Tibial nerve (tissue), 4 donors: Measurements from ENCODE around the gene FGF1. TPM values are rescaled to one million over a fixed set of nuclear protein-coding genes. Genes with fewer than 3 reads are reported as not detected.
A peak's percentile ranks its signal among the peaks of the same experiment; 100 is the strongest.

ENCODE experiments used
- DNase-seq, 2 donors: peaks; one replicate each; pipeline ENCODE4 v3.0.0-alpha.2; 2019; ENCODE audit warnings: low spot score in 2 of 2
- H3K27ac ChIP-seq, 4 donors: fragments of 200-600 bp; sonication (generic) in 3 of 4; one replicate each; pipeline ENCODE4 v1.5.1; 2017 to 2019; ENCODE audit warnings: mild to moderate bottlenecking in 1 of 4
- H3K27me3 ChIP-seq, 2 donors: fragments of 200-600 bp; sonication (generic) in 1 of 2; one replicate each; pipeline versions ENCODE4 v1.5.1 to v1.6.0; 2017 to 2019
- H3K36me3 ChIP-seq, 3 donors: fragments of 200-600 bp; sonication (generic); one replicate each; pipeline ENCODE4 v1.5.1; 2018 to 2019
- H3K4me1 ChIP-seq, 4 donors: fragments of 200-600 bp; sonication (generic) in 3 of 4; one replicate each; pipeline ENCODE4 v1.5.1; 2017 to 2019
- H3K4me3 ChIP-seq, 4 donors: fragments of 200-600 bp; sonication (generic) in 3 of 4; one replicate each; pipeline ENCODE4 v1.5.1; 2017 to 2019; ENCODE audit warnings: mild to moderate bottlenecking in 1 of 4, moderate library complexity in 1 of 4
- H3K9me3 ChIP-seq, 4 donors: fragments of 200-600 bp; sonication (generic) in 3 of 4; one replicate each; pipeline ENCODE4 v1.5.1; 2017 to 2019
- EP300 ChIP-seq, 2 donors: sonication (generic); formaldehyde crosslinking; IDR thresholded peaks; one replicate each; pipeline ENCODE4 v1.6.1; 2017; ENCODE audit warnings: antibody characterized with exemption in 2 of 2, mild to moderate bottlenecking in 1 of 2
- POLR2A ChIP-seq, 2 donors: fragments of 450-650 bp; IDR thresholded peaks; one replicate each; pipeline ENCODE4 v1.6.1; 2017; ENCODE audit warnings: antibody characterized with exemption in 2 of 2, mild to moderate bottlenecking in 2 of 2, moderate library complexity in 2 of 2
- WGBS, 2 donors: methylation state at CpG; one replicate each; pipeline ENCODE4 v1.1.5; 2018; 5-methylcytosine and 5-hydroxymethylcytosine counted together
- total RNA-seq, 4 donors: library from RNA; depleted of rRNA; stranded (reverse); fragments of >200 nt; gene quantifications; one replicate each; pipeline ENCODE4 v1.1.0, GENCODE V29; 2016
- TF ChIP-seq, protein P1 (sequence below), 5 experiments: fragments of 200-600 bp in 3 of 5; fragments of 450-650 bp in 2 of 5; sonication (generic) in 3 of 5; IDR thresholded peaks; one replicate each; pipeline ENCODE4 v1.5.1; 2016 to 2019; ENCODE audit warnings: antibody characterized with exemption in 5 of 5, mild to moderate bottlenecking in 3 of 5, moderate library complexity in 2 of 5

Gene FGF1
- total RNA-seq, 4 donors from 2014 or later = 38.1 to 131 (median 115) TPM

DNA sequence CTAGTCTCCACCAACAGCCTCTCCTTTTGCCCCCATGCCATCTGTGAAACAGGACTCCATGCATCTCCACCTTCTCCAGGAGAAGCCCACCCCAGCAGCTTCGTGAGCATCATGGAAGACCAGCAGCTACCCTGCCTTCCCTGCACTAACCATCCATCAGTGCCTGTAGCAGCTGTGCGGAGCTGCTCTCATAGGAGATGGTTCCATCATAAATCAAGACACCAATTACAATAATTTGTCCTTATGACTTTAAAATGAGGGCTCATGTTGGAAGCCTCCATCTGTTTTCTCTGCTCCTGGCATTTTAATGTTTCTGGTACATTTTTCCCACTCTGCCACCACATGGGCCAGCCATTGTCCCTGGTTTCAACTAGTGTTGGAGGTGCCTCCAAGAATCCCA lies 69.9 kb downstream of the FGF1 start:
- no peak overlapping the region for H3K27ac ChIP-seq
- TF ChIP-seq, protein P1, sequence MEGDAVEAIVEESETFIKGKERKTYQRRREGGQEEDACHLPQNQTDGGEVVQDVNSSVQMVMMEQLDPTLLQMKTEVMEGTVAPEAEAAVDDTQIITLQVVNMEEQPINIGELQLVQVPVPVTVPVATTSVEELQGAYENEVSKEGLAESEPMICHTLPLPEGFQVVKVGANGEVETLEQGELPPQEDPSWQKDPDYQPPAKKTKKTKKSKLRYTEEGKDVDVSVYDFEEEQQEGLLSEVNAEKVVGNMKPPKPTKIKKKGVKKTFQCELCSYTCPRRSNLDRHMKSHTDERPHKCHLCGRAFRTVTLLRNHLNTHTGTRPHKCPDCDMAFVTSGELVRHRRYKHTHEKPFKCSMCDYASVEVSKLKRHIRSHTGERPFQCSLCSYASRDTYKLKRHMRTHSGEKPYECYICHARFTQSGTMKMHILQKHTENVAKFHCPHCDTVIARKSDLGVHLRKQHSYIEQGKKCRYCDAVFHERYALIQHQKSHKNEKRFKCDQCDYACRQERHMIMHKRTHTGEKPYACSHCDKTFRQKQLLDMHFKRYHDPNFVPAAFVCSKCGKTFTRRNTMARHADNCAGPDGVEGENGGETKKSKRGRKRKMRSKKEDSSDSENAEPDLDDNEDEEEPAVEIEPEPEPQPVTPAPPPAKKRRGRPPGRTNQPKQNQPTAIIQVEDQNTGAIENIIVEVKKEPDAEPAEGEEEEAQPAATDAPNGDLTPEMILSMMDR (IDR thresholded peaks at IDR 0.05) = no peak
- H3K36me3 ChIP-seq = no peaks in the 10 kb centered on the region
- no peak overlapping the region for H3K4me3 ChIP-seq
- H3K4me1 ChIP-seq = peaks cover 0 to 3% (median 2%) of the 10 kb centered on the region in 4 donors
- DNase-seq = no peak
- H3K27me3 ChIP-seq = no peaks in the 10 kb centered on the region
- H3K9me3 ChIP-seq = peaks cover 0 to 3% (median 0%) of the 10 kb centered on the region in 4 donors
- 92 to 100% methylated on average over 2 of the region's 2 CpGs for WGBS, 2 donors

DNA sequence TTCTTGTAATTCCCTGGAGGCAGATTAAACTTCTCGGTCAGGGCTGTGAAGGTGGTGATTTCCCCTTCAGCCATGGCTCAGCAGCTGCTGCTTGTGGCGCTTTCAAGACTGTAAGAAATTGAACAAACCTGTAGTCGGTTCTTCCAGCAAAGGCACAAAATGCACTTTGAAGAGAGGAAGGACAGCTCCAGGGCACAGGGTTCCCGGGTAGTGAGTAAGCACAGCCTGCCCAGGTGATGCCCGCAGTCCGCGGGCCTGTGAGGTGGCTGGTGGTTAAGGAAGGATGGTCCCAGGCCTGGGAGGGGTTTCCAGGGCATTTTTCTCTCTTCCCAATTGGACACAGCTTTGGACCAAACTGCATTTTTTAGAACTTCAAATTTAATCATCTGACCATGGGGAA lies 71.8 kb downstream of the FGF1 start:
- H3K27ac ChIP-seq = peak overlapping the region in 1 of 4 donors; percentile 58
- H3K9me3 ChIP-seq = no peaks in the 10 kb centered on the region
- H3K27me3 ChIP-seq = no peaks in the 10 kb centered on the region
- H3K4me1 ChIP-seq = peaks cover 0 to 5% (median 2%) of the 10 kb centered on the region in 4 donors
- no peak overlapping the region for H3K4me3 ChIP-seq
- H3K36me3 ChIP-seq = no peaks in the 10 kb centered on the region
- WGBS, 2 donors = 89 to 92% methylated on average over 7 of the region's 7 CpGs
- DNase-seq = no peak
- TF ChIP-seq POLR2A (IDR thresholded peaks at IDR 0.05) (no peak), EP300 (IDR thresholded peaks at IDR 0.05) (no peak)
- TF ChIP-seq, protein P1 (IDR thresholded peaks at IDR 0.05) = no peak

DNA sequence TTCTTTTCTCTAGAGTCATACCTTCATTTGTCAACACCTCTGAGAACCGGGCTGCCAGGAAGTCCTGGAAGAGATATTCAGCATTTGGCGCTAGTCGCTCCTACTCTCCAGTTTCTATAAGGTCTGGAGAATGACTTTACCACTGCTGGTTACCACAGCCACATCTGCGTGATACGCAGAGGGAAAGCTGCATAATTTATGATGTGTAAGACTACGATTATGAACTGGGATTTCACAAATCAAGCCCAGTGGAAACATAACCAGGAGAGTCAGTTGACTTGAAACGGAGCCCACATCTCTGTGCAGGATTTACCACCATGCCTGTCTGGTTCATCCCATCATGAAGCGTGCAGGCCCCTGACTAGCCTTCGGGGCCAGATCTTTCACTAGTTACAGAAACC lies 72.6 kb downstream of the FGF1 start:
- 78 to 83% methylated on average over 9 of the region's 9 CpGs for WGBS, 2 donors
- Histone ChIP-seq H3K27me3 (no peaks in the 10 kb centered on the region), H3K36me3 (no peaks in the 10 kb centered on the region), H3K4me3 (no peak overlapping the region), H3K27ac (no peak overlapping the region), H3K4me1 (peaks cover 0 to 5% (median 2%) of the 10 kb centered on the region in 4 donors), H3K9me3 (no peaks in the 10 kb centered on the region)
- TF ChIP-seq POLR2A (IDR thresholded peaks at IDR 0.05) = no peak
- TF ChIP-seq EP300 (IDR thresholded peaks at IDR 0.05) = no peak
- TF ChIP-seq, protein P1 (IDR thresholded peaks at IDR 0.05) = no peak
- DNase-seq = no peak

DNA sequence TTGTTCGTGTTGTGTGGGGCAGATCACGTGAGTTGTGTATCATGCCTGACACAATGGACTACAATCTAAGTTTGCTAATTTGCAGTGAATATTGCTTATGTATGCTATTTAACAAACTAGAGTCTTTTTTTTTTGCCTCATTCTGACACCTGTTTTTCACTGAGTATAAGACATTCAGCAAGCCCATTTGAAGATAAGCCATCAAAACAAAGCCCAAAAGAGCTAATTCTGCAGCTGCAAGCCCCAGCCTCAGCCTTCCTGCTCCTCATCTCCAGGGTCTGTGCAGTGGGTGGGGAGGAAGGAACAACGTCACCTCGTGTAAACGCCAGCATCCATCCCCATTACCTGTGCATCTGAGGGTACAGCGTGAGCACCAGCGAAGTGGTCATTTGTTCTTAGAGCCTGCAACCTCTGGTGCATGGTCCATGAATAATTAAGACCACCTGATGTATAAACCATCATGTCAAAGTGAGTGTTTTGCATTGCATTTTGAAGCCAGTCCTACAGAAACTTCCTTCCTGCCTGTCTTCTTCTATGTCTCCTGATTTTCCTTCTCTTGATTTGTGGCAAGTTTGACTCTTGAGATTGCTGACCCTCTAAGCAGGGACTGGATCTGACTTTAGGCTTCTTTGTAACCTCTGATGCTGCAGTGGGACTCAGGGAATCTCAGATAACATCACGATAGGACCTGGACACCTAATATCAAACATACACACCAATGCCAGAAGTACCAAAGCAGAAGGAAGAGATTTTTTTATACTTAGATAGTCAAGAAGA lies 73.2 kb downstream of the FGF1 start:
- Histone ChIP-seq H3K36me3 (no peaks in the 10 kb centered on the region), H3K27me3 (no peaks in the 10 kb centered on the region), H3K4me3 (no peak overlapping the region), H3K27ac (peak overlapping the region in 1 of 4 donors; percentile 36), H3K9me3 (no peaks in the 10 kb centered on the region), H3K4me1 (peaks cover 0 to 8% (median under 1%) of the 10 kb centered on the region in 4 donors)
- TF ChIP-seq, protein P1 (IDR thresholded peaks at IDR 0.05) = no peak
- TF ChIP-seq EP300 (IDR thresholded peaks at IDR 0.05) (no peak), POLR2A (IDR thresholded peaks at IDR 0.05) (no peak)
- WGBS, 2 donors = 66 to 69% methylated on average over 8 of the region's 8 CpGs
- DNase-seq = no peak

DNA sequence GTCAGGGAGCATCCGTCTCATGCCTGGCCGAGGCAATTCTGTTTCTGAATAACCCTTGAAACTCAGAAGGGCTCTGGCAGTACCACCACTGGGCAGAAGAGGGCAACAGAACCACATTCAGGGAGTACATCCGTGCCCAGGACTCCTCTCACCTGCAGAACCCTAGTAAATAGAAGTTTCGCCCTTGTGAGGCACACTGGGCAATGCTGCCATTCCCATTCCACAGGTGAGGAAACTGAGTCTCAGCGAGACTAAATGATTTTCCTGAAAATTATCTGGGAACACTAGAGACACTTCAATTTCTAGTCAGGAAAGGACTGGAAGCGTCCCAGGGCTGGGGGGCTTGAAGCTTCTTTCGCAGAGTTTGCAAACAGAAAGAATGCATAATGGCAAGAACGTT lies 74.7 kb downstream of the FGF1 start:
- no peak for TF ChIP-seq POLR2A (IDR thresholded peaks at IDR 0.05)
- TF ChIP-seq EP300 (IDR thresholded peaks at IDR 0.05) = peak in 1 of 2 donors; percentile 17
- TF ChIP-seq, protein P1 (IDR thresholded peaks at IDR 0.05) = peak; percentile 71 to 91 (median 83)
- peak; percentile 74 to 95 for DNase-seq
- 37 to 38% methylated on average over 8 of the region's 8 CpGs for WGBS, 2 donors
- H3K27ac ChIP-seq = peak overlapping the region in 1 of 4 donors; percentile 63
- H3K27me3 ChIP-seq = no peaks in the 10 kb centered on the region
- H3K4me3 ChIP-seq = no peak overlapping the region
- H3K4me1 ChIP-seq = peaks cover 0 to 8% (median 0%) of the 10 kb centered on the region in 4 donors
- H3K36me3 ChIP-seq = no peaks in the 10 kb centered on the region
- no peaks in the 10 kb centered on the region for H3K9me3 ChIP-seq
